Lower lobe of right lung (tissue), 2 donors: ENCODE measurements around the gene VAMP8. TPM values are rescaled to one million over a fixed set of nuclear protein-coding genes. Genes with fewer than 3 reads are reported as not detected.
"Not testable (repeated sequence)": the region's sequence is repeated elsewhere in the genome, so short reads cannot be mapped to it uniquely, and the experiment has no call there.

Experiments used
- ATAC-seq, 2 donors: fragments of 200-7000 bp; cut with Tn5 transposase; one replicate each; pipeline ENCODE4 v1.9.1; 2020 to 2022; ENCODE audit warnings: mild to moderate bottlenecking in 2 of 2, moderate library complexity in 2 of 2
- DNase-seq: peaks from one replicate; pipeline ENCODE4 v3.0.0-alpha.2; 2020
- H3K27ac ChIP-seq: fragments of 200-600 bp; one replicate; pipeline ENCODE4 v1.8.0; 2022
- H3K27me3 ChIP-seq: fragments of 200-600 bp; one replicate; pipeline ENCODE4 v1.8.0; 2022; ENCODE audit warnings: low read depth
- H3K36me3 ChIP-seq: fragments of 200-600 bp; one replicate; pipeline ENCODE4 v1.8.0; 2022; ENCODE audit warnings: mild to moderate bottlenecking
- H3K4me1 ChIP-seq: fragments of 200-600 bp; one replicate; pipeline ENCODE4 v1.8.0; 2022
- H3K4me3 ChIP-seq: fragments of 200-600 bp; one replicate; pipeline ENCODE4 v1.8.0; 2022; ENCODE audit warnings: mild to moderate bottlenecking
- H3K9me3 ChIP-seq: fragments of 200-600 bp; one replicate; pipeline ENCODE4 v1.8.0; 2022
- CTCF ChIP-seq: fragments of 200-600 bp; IDR thresholded peaks from one replicate; pipeline ENCODE4 v1.8.0; 2022; ENCODE audit warnings: antibody characterized with exemption, mild to moderate bottlenecking
- intact Hi-C: fragments of 100-400 bp; cut with DNase I; formaldehyde crosslinking; loops from one replicate; pipeline ENCODE4 v1.11.0; 2022
- total RNA-seq: library from RNA; stranded (reverse); fragmentation: NEBNext Ultra II Directional; extraction: Animal tissue kit (Norgen Biotek cat#: 25700); gene quantifications from one replicate; pipeline ENCODE4 v1.2.1, GENCODE V29; 2021
- donor health status: DM: no; HTN: yes; CAD: no; lungs with severe emphysema.

Gene VAMP8
- total RNA-seq, 1 donor from 2014 or later = 272 TPM

GRCh38 chr2:85611705-85612587 is 34.6 kb downstream of the VAMP8 start, which contains the start of gene C2orf68:
TSS of gene C2orf68 (minus strand) at chr2:85612066. CDS start at chr2:85611984, 82 bp downstream.
- peak; percentile 94 for DNase-seq
- H3K4me1 ChIP-seq = peaks cover 49% of the 10 kb centered on the region
- peak within 1 kb of the TSS; percentile 87 for H3K27ac ChIP-seq
- intact Hi-C loops = no loop called here
- peak within 1 kb of the TSS; percentile 89 for H3K4me3 ChIP-seq
- peak; percentile 87 to 88 for ATAC-seq
- peaks cover 29% of the 10 kb centered on the region for H3K36me3 ChIP-seq
- H3K9me3 ChIP-seq = no peaks in the 10 kb centered on the region
- TF ChIP-seq CTCF = no peak
- H3K27me3 ChIP-seq = no peaks in the 10 kb centered on the region

GRCh38 chr2:85613717-85614515 is 36.5 kb downstream of the VAMP8 start:
- ATAC-seq (no peak), DNase-seq (no peak)
- H3K27me3 ChIP-seq = no peaks in the 10 kb centered on the region
- TF ChIP-seq CTCF = no peak
- no peak overlapping the region for H3K27ac ChIP-seq
- peaks cover 45% of the 10 kb centered on the region for H3K4me1 ChIP-seq
- no peak overlapping the region for H3K4me3 ChIP-seq
- intact Hi-C loops = no loop called here
- H3K36me3 ChIP-seq = peaks cover 12% of the 10 kb centered on the region
- H3K9me3 ChIP-seq = no peaks in the 10 kb centered on the region

- H3K9me3 ChIP-seq, H3K27ac ChIP-seq, intact Hi-C loops, DNase-seq, H3K4me3 ChIP-seq, H3K27me3 ChIP-seq, ATAC-seq: not testable (repeated sequence)
- Histone ChIP-seq H3K36me3 (peaks cover 12% of the 10 kb centered on the region), H3K4me1 (peaks cover 40% of the 10 kb centered on the region)
Observed at GRCh38 chr2:85614757-85615156, 37.4 kb downstream of the VAMP8 start.

- no peak for ATAC-seq
- H3K27me3 ChIP-seq = no peaks in the 10 kb centered on the region
- peak overlapping the region; percentile 90 for H3K4me3 ChIP-seq
- intact Hi-C loops = no loop called here
- H3K4me1 ChIP-seq = peaks cover 36% of the 10 kb centered on the region
- peaks cover 18% of the 10 kb centered on the region for H3K36me3 ChIP-seq
- no peaks in the 10 kb centered on the region for H3K9me3 ChIP-seq
- peak overlapping the region; percentile 89 for H3K27ac ChIP-seq
- no peak for TF ChIP-seq CTCF
- no peak for DNase-seq
Observed at GRCh38 chr2:85615413-85615728, 38.0 kb downstream of the VAMP8 start.

- intact Hi-C loops, DNase-seq, ATAC-seq, H3K27ac ChIP-seq, H3K27me3 ChIP-seq, H3K9me3 ChIP-seq: not testable (repeated sequence)
- Histone ChIP-seq H3K4me1 (peaks cover 21% of the 10 kb centered on the region), H3K36me3 (peaks cover 41% of the 10 kb centered on the region), H3K4me3 (peak overlapping the region; percentile 11)
Observed at GRCh38 chr2:85617723-85618122, 40.3 kb downstream of the VAMP8 start.

GRCh38 chr2:85619617-85620016 is 42.2 kb downstream of the VAMP8 start:
- H3K36me3 ChIP-seq = peaks cover 60% of the 10 kb centered on the region
- DNase-seq = no peak
- no peak for TF ChIP-seq CTCF

More at GRCh38 chr2:85619617-85620016, 42.2 kb downstream of the VAMP8 start:
- Histone ChIP-seq H3K27ac (no peak overlapping the region), H3K4me3 (no peak overlapping the region), H3K4me1 (peaks cover 21% of the 10 kb centered on the region), H3K27me3 (no peaks in the 10 kb centered on the region), H3K9me3 (no peaks in the 10 kb centered on the region)
- ATAC-seq = no peak
- intact Hi-C loops = no loop called here
